Mesenchymal stem cell (in vitro differentiated cells and primary cell): Measurements from ENCODE around the gene BYSL.
A peak's percentile ranks its signal among the peaks of the same experiment; 100 is the strongest.

Experiments
- DNase-seq: peaks from one replicate; pipeline ENCODE4 v3.0.0-alpha.2; 2013
- H2AFZ ChIP-seq: one replicate; pipeline ENCODE4 v1.6.1; 2013; ENCODE audit warnings: low read depth, mild to moderate bottlenecking, control low read depth, inconsistent platforms, low read length, moderate library complexity
- H2AK5ac ChIP-seq: 2 replicates; pipeline ENCODE4 v1.6.1; 2013; ENCODE audit warnings: low read length, moderate library complexity, mild to moderate bottlenecking, inconsistent platforms; ENCODE audit not compliant: severe bottlenecking
- H2BK120ac ChIP-seq: one replicate; pipeline ENCODE4 v1.6.1; 2013; ENCODE audit warnings: low read depth, mild to moderate bottlenecking, inconsistent platforms, low read length, moderate library complexity
- H2BK12ac ChIP-seq, 2 experiments: one replicate each; pipeline ENCODE4 v1.6.1; 2013; ENCODE audit warnings: inconsistent platforms in 2 of 2, low read length in 2 of 2, mild to moderate bottlenecking in 2 of 2, moderate library complexity in 2 of 2, control low read depth in 1 of 2
- H2BK15ac ChIP-seq: one replicate; pipeline ENCODE4 v1.6.1; 2013; ENCODE audit warnings: mild to moderate bottlenecking, low read depth, inconsistent platforms; ENCODE audit not compliant: poor library complexity, severe bottlenecking
- H2BK5ac ChIP-seq: 2 replicates; pipeline ENCODE4 v1.6.1; 2013; ENCODE audit warnings: low read depth, mild to moderate bottlenecking, low read length, control low read depth, inconsistent platforms; ENCODE audit not compliant: poor library complexity, severe bottlenecking
- H3K14ac ChIP-seq, 2 experiments: one replicate each; pipeline ENCODE4 v1.6.1; 2013; ENCODE audit warnings: inconsistent platforms in 2 of 2, low read length in 2 of 2, control low read depth in 1 of 2, mild to moderate bottlenecking in 1 of 2, moderate library complexity in 1 of 2
- H3K18ac ChIP-seq, 2 experiments: one replicate each; pipeline ENCODE4 v1.6.1; 2013; ENCODE audit warnings: inconsistent platforms in 2 of 2, low read length in 2 of 2, control low read depth in 1 of 2, low read depth in 1 of 2, mild to moderate bottlenecking in 1 of 2
- H3K23ac ChIP-seq, 2 experiments: one replicate each; pipeline ENCODE4 v1.6.1; 2013; ENCODE audit warnings: inconsistent platforms in 2 of 2, low read length in 2 of 2, mild to moderate bottlenecking in 2 of 2, moderate library complexity in 2 of 2, control low read depth in 1 of 2
- H3K27ac ChIP-seq: 2 replicates; pipeline ENCODE4 v1.5.1; 2013; ENCODE audit warnings: mild to moderate bottlenecking, moderate library complexity, low read length, control low read depth, inconsistent platforms; ENCODE audit not compliant: poor library complexity, severe bottlenecking
- H3K27me3 ChIP-seq, 2 experiments: 2 replicates each; pipeline versions ENCODE4 v1.6.1 to v1.7.0; 2013; ENCODE audit warnings: low read length in 2 of 2, mild to moderate bottlenecking in 2 of 2, moderate library complexity in 2 of 2, control low read depth in 1 of 2, inconsistent platforms in 1 of 2; ENCODE audit not compliant: control insufficient read depth in 1 of 2, insufficient read depth in 1 of 2
- H3K36me3 ChIP-seq, 2 experiments: 2 replicates each; pipeline versions ENCODE4 v1.6.1 to v1.7.0; 2013; ENCODE audit warnings: low read length in 2 of 2, control low read depth in 1 of 2, inconsistent platforms in 1 of 2, low read depth in 1 of 2, mild to moderate bottlenecking in 1 of 2; ENCODE audit not compliant: insufficient read depth in 2 of 2, control insufficient read depth in 1 of 2
- H3K4ac ChIP-seq, 2 experiments: one replicate each; pipeline ENCODE4 v1.6.1; 2013; ENCODE audit warnings: inconsistent platforms in 2 of 2, low read length in 2 of 2, mild to moderate bottlenecking in 2 of 2, moderate library complexity in 2 of 2, control low read depth in 1 of 2, low read depth in 1 of 2
- H3K4me1 ChIP-seq: 2 replicates; pipeline ENCODE4 v1.6.1; 2013; ENCODE audit warnings: low read depth, low read length, control low read depth; ENCODE audit not compliant: control insufficient read depth, insufficient read depth
- H3K4me2 ChIP-seq: 2 replicates; pipeline ENCODE4 v1.6.1; 2013; ENCODE audit warnings: low read length, mild to moderate bottlenecking, inconsistent platforms; ENCODE audit not compliant: poor library complexity, severe bottlenecking
- H3K4me3 ChIP-seq, 2 experiments: 2 replicates each; pipeline versions ENCODE4 v1.5.1 to v1.7.0; 2013; ENCODE audit warnings: low read length in 2 of 2, mild to moderate bottlenecking in 2 of 2, control low read depth in 1 of 2, low read depth in 1 of 2; ENCODE audit not compliant: insufficient read depth in 1 of 2
- H3K79me1 ChIP-seq: replicated peaks from 2 replicates; pipeline ENCODE4 v1.6.1; 2013; ENCODE audit warnings: mild to moderate bottlenecking, control low read depth, low read length, inconsistent platforms; ENCODE audit not compliant: poor library complexity, severe bottlenecking
- H3K9ac ChIP-seq: 2 replicates; pipeline ENCODE4 v1.7.0; 2013; ENCODE audit warnings: mild to moderate bottlenecking, low read length, moderate library complexity
- H3K9me3 ChIP-seq: 2 replicates; pipeline ENCODE4 v1.7.0; 2013; ENCODE audit warnings: mild to moderate bottlenecking, low read length; ENCODE audit not compliant: control insufficient read depth
- H4K8ac ChIP-seq: one replicate; pipeline ENCODE4 v1.6.1; 2013; ENCODE audit warnings: inconsistent platforms, mild to moderate bottlenecking, low read length, moderate library complexity
- H4K91ac ChIP-seq: one replicate; pipeline ENCODE4 v1.6.1; 2013; ENCODE audit warnings: mild to moderate bottlenecking, low read length, inconsistent platforms
- WGBS: methylation state at CpG from one replicate; pipeline ENCODE4 v1.1.7; 2013; ENCODE audit warnings: mixed read lengths; 5-methylcytosine and 5-hydroxymethylcytosine counted together

The BYSL gene

GRCh38 chr6:41927253-41927652 lies 6.0 kb downstream of the BYSL start:
- Histone ChIP-seq H2BK5ac (no peak overlapping the region), H3K36me3 (peaks cover 40 to 69% of the 10 kb centered on the region in 2 experiments)
- 97% methylated on average over 6 of the region's 6 CpGs for WGBS

GRCh38 chr6:41929924-41930323 lies 8.6 kb downstream of the BYSL start:
- Histone ChIP-seq H2BK15ac (no peak overlapping the region), H2BK5ac (no peak overlapping the region)

More at GRCh38 chr6:41927253-41927652, 6.0 kb downstream of the BYSL start:
- Histone ChIP-seq H3K9me3 (no peaks in the 10 kb centered on the region), H3K4me1 (peaks cover 5% of the 10 kb centered on the region), H3K9ac (peak overlapping the region; percentile 3), H3K4me2 (no peak overlapping the region), H2AK5ac (no peak overlapping the region), H3K4me3 (no peak overlapping the region), H3K27ac (no peak overlapping the region), H2AFZ (no peak overlapping the region), H4K91ac (no peak overlapping the region), H3K14ac (no peak overlapping the region), H2BK120ac (no peak overlapping the region), H3K23ac (no peak overlapping the region), H3K18ac (no peak overlapping the region), H3K4ac (no peak overlapping the region), H4K8ac (no peak overlapping the region), H3K27me3 (no peaks in the 10 kb centered on the region), H2BK12ac (peak overlapping the region in 1 of 2 experiments; percentile 31), H3K79me1 (peaks cover 37% of the 10 kb centered on the region), H2BK15ac (no peak overlapping the region)
- no peak for DNase-seq

GRCh38 chr6:41931792-41932191 lies 10.5 kb downstream of the BYSL start:
- Histone ChIP-seq H3K27ac (no peak overlapping the region), H4K91ac (no peak overlapping the region), H3K18ac (no peak overlapping the region), H3K23ac (no peak overlapping the region), H3K9me3 (no peaks in the 10 kb centered on the region), H2AFZ (no peak overlapping the region), H2BK12ac (no peak overlapping the region), H2AK5ac (no peak overlapping the region), H3K4me3 (no peak overlapping the region), H3K4me1 (peaks cover 7% of the 10 kb centered on the region), H3K14ac (no peak overlapping the region), H2BK120ac (no peak overlapping the region), H2BK15ac (no peak overlapping the region), H3K79me1 (peaks cover 45% of the 10 kb centered on the region), H3K36me3 (peaks cover 74 to 95% of the 10 kb centered on the region in 2 experiments), H4K8ac (no peak overlapping the region), H3K27me3 (no peaks in the 10 kb centered on the region), H2BK5ac (no peak overlapping the region), H3K4me2 (no peak overlapping the region), H3K4ac (no peak overlapping the region), H3K9ac (no peak overlapping the region)
- DNase-seq, result no peak
- 67% methylated on average over 2 of the region's 2 CpGs for WGBS

More at GRCh38 chr6:41929924-41930323, 8.6 kb downstream of the BYSL start:
- Histone ChIP-seq H3K4me3 (no peak overlapping the region), H3K9ac (no peak overlapping the region), H3K23ac (no peak overlapping the region), H2AFZ (no peak overlapping the region), H3K36me3 (peaks cover 55 to 88% of the 10 kb centered on the region in 2 experiments), H3K27ac (no peak overlapping the region), H2BK120ac (no peak overlapping the region), H3K4me2 (no peak overlapping the region), H3K4me1 (peaks cover 1% of the 10 kb centered on the region), H2AK5ac (no peak overlapping the region), H2BK12ac (no peak overlapping the region), H4K91ac (no peak overlapping the region), H3K27me3 (no peaks in the 10 kb centered on the region), H3K9me3 (no peaks in the 10 kb centered on the region), H4K8ac (no peak overlapping the region), H3K79me1 (peaks cover 44% of the 10 kb centered on the region), H3K18ac (no peak overlapping the region), H3K14ac (no peak overlapping the region), H3K4ac (no peak overlapping the region)
- no peak for DNase-seq
- 93% methylated on average over 6 of the region's 6 CpGs for WGBS

- Histone ChIP-seq H3K79me1 (peaks cover 46% of the 10 kb centered on the region), H3K9ac (no peak overlapping the region), H2BK15ac (no peak overlapping the region), H3K9me3 (no peaks in the 10 kb centered on the region), H2BK5ac (no peak overlapping the region), H3K4me3 (no peak overlapping the region), H3K4ac (no peak overlapping the region), H3K27me3 (no peaks in the 10 kb centered on the region), H2AFZ (no peak overlapping the region), H4K91ac (no peak overlapping the region), H3K18ac (no peak overlapping the region), H3K4me1 (peaks cover 9% of the 10 kb centered on the region), H4K8ac (no peak overlapping the region), H3K36me3 (peaks cover 76 to 96% of the 10 kb centered on the region in 2 experiments), H3K27ac (no peak overlapping the region), H3K4me2 (no peak overlapping the region), H3K23ac (no peak overlapping the region), H2BK120ac (no peak overlapping the region), H3K14ac (no peak overlapping the region), H2BK12ac (no peak overlapping the region), H2AK5ac (no peak overlapping the region)
- DNase-seq, result no peak
- 92% methylated on average over 15 of the region's 15 CpGs for WGBS
Measured at GRCh38 chr6:41932378-41932777, 11.1 kb downstream of the BYSL start.
